GM12865 (cell line): ENCODE results near the gene HRAS.

Source experiments
- DNase-seq: peaks from one replicate; pipeline ENCODE4 v3.0.0; 2010; ENCODE audit warnings: low read depth
- H3K4me3 ChIP-seq: 2 replicates; pipeline ENCODE4 v1.5.1; 2011; ENCODE audit warnings: mild to moderate bottlenecking, low read depth, low read length, control low read depth
- CTCF ChIP-seq: IDR thresholded peaks from 2 replicates; pipeline ENCODE4 v1.5.1; 2011; ENCODE audit warnings: low read length, control low read depth, low read depth, inconsistent platforms; ENCODE audit not compliant: insufficient read depth; ENCODE audit errors: missing control alignments

The HRAS gene

GRCh38 chr11:555227-555779 is 19.9 kb upstream of the HRAS start:
- no peak for TF ChIP-seq CTCF
- no peak for DNase-seq
- H3K4me3 ChIP-seq, result no peak overlapping the region; the same call in 1 of the 2 replicates

DNA sequence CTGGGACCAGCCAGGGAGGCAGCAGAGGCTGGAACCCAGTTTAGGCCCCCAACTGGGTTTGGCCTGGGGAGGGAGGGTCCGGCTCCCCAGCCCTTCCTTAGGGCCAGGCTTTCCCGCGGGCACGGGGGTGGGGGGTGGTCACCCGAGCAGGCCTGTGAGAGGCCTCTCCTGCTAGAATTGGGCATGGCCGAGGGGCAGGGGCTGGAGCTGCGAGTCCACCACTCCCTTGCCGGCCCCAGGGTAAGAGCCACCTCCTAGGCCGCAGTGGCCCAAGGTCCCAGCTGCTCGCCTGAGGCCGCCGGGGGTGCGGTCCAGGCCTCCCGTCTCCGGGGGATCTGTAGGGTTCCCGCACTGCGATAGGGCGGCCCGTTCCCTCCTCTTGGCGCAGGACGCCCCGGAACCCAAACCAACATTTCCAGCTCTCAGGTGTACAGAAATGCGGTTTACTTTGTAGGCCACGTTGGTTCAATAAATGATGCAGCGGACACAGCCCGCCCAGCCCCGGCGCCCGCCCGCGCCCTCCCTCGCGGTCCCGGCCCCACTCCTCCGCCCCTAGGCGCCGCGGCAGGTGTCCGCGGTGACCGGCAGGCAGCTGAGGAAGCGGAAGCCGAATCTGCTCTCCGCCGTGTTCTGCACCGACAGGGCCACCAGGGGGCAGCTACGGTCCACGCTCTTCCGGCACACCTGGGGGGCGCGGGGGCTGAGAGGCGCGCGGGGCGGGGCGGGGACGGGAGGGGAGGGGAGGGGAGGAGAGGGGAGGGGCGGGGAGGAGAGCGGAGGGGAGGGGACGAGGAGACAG is 19.3 kb upstream of the HRAS start:
- peak; percentile 73 for TF ChIP-seq CTCF
- H3K4me3 ChIP-seq, result no peak overlapping the region
- DNase-seq, result peak; percentile 88

- no peak for DNase-seq
- no peak overlapping the region for H3K4me3 ChIP-seq
- no peak for TF ChIP-seq CTCF
Measured at GRCh38 chr11:553988-554340, 18.6 kb upstream of the HRAS start.

DNA sequence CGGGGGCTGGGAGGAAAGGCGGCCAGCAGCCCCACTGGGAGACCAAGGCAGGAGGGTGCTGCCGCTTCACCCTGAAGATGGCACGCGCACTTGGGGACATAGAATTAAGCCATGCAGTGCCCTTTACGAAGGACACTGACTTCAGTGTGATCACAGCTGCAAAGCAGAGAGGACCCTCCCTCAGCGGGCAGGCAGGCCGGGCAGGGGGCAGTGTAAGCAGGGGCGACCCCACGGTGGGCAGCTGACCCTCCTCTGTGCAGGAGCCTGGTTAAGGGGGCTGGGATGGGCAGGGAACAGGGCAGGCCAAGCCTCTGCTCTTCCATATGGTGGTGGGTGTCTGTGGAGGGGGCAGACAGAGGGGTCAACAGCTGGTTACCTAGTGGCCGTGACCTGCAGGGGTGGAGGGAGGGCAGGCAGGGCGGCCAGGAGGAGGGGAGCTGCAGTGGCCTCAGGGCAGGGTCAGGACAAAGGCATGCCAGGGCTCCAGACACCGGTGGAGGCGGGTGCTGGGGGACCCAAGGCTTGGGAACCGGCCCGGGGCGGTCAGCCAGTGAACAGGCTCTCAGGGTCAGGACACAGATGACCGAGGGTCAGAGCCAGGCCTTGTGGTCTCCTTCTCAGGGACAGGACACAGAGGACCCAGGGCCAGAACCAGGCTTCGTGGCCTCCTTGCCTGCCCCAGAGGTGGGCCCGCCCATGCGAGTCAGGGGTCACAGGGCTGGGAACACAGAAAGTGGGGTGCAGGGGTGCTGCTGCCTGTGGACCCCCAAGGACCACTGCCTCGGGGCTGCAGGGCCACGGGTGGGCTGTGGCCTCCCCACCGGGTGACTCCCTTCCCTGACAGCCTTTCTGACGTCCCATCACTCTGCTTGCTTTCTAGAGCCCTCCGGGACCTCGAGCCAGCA is 18.0 kb upstream of the HRAS start:
- H3K4me3 ChIP-seq, result no peak overlapping the region
- DNase-seq, result no peak
- no peak for TF ChIP-seq CTCF

DNA sequence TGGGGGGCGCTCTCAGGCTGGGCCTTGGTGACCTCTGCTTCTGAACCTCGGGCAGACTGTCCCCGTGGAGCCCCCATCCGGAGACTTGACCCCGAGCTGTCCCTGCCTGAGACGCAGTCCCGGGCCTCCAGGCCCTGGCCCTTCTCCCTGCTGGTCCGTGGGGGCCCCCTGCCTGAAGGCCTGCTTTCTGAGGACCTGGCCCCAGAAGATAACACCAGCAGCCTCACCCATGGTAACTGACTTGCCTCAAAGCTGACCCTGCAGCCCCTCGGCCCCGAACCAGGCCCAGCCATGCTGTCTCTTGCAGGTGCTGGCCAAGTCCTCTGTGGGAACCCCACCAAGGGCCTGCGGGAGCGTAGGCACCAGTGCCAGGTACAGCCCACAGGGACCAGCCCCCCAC is 16.2 kb upstream of the HRAS start:
- no peak for DNase-seq
- no peak overlapping the region for H3K4me3 ChIP-seq
- TF ChIP-seq CTCF, result no peak

GRCh38 chr11:551131-551530 is 15.8 kb upstream of the HRAS start:
- H3K4me3 ChIP-seq, result no peak overlapping the region
- no peak for DNase-seq
- no peak for TF ChIP-seq CTCF
